ENCODE measurements around the gene SESN1.

The SESN1 gene

DNA sequence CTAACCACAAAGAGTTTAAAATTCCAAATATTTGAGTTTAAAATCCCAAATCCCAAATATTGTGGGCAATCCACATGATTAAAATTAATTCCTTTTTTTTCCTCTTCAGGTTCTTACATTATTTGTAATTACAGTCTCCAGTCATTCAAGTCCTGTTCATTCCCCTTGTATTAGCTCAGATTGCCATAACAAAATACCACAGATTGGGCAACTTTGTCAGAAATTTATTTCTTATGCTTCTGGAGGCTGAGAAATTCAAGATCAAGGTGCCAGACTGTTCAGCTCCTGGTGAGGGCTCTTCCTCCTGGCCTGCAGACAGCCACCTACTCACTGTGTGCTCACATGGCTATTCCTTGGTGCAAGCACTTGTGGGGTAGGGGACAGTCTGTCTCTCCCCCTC is 141.0 kb downstream of the SESN1 start:
- DNase-seq, result no peak

DNA sequence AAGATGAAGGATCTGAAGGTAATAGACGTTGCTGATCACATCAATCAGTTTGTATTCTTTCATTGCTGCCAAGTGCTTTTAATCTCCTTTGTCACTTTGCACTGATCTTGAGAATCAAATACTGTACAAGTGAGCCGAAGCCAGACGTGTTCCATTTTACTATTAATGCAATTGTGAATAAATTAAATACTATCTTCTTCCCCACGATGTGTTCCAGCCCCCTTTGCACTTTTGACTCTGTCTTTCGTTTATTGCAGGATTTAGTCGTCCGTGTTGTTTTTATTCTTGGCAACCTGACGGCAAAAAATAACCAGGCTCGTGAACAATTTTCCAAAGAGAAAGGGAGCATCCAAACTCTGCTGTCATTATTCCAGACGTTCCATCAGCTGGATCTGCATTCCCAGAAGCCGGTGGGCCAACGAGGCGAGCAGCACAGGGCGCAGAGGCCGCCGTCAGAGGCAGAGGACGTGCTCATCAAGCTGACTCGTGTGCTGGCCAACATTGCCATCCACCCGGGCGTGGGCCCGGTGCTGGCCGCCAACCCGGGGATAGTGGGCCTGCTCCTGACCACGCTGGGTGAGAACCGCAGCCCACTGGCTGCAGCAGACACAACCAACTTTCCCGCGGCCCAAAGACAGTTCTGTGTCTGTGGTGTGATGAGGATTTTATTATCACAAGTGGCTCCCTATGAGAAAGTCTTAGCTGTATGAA is 141.7 kb downstream of the SESN1 start:
- no peak for DNase-seq

DNA sequence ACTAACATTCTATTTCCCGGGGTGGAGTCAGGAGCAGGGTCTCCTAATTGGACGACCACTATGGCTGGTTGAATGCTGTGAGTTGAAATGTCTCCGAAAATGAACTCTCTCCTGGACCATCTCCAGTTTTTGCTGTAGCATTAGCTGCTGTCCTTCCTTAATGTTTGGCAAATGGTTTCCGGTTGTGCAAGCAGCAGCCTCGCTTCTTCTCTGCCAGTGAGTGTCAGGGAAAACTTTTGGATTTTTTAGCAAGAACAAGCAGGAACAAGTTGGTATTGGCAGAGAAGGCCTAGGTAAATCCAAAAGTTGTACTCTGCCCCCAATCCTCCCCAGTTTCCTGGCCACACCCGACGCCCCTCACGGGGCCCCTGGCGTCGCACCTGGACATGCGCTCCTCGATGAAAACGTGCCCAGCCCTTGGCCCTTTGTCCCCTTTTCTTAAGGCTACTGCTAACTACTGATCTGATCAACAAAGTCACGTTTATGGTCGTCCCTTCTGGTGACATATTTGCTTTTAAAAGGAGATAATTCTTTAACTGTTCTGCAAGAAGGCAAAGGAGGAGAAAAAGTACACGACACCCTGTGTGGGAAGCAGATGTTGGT is 143.2 kb downstream of the SESN1 start:
- DNase-seq, result no peak

DNA sequence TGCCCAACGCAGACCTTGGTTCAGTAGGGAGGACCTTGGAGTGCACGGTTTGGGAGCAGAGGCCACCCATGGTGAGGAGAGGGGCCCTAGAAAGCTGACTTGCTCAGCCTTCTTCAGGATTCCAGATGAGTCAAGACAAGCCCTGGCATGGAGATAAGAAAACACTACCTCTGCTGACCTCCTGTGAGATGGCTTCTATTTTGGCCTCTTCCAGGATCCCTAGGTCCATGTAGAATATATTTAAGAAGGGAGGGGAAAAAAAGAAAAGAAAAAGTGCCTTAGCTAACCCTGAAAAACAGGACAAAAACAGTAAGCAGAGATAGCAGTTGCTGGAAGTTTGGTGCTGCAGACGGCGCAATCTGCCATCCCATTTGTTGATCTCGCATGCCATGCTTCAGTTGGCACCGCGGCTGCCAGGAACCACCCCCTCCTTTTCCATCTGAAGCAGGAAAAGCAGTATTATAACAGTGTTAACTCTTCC is 146.4 kb downstream of the SESN1 start:
- DNase-seq, result no peak

DNA sequence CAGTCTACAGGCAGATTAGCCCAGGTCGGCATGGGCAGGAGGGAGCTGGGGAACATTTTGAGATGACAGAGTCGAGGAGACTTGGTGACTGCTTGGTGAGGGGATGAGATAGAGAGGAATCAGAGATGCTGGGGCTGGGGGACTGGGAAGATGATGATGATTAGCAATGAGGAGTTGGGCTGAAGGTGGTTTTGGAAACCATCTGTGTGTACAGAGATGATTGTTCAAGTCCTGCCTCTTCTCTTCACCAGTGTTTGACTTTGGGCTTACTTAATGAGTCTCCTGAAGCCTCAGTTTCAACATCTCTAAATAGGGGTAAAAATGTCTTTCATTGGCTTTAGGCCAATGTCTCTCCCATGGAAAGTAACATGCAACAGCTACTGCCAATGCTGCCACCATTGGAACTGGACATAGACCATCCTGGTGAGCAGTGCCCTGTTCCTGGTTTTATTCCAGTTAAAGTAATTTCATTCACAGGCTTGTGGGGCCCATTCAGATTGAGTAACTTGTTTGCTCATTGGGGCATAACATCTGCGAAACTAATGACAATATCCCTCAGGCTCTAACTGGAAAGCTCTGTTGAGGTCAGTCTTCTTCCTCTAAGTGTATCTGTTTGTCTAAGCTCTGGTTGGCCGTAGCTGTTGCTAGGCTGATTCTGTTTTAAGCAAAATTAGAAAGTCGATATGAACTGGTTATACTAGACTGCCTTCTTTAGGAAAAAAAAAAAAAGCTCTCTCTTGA is 147.4 kb downstream of the SESN1 start:
- DNase-seq, result no peak

DNA sequence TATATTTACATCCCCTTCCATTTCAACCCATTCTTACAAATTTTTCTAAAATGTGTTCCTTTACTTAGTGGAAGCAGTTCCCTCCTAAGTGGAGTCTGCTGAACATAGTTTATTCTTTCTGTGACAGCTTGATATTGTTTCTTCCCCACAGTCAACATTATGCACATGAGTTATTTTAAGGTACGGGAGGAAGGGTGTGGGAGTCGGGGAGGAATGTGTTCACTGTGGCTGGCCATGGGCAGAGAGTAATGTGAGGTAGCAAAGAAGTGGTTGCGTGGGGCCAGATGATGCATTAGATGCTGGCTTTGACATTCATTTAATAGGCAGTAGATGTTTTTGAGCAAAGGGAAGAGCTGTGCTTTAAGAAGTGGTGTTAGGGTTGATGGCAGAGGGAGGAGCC is 148.0 kb downstream of the SESN1 start:
- no peak for DNase-seq

DNA sequence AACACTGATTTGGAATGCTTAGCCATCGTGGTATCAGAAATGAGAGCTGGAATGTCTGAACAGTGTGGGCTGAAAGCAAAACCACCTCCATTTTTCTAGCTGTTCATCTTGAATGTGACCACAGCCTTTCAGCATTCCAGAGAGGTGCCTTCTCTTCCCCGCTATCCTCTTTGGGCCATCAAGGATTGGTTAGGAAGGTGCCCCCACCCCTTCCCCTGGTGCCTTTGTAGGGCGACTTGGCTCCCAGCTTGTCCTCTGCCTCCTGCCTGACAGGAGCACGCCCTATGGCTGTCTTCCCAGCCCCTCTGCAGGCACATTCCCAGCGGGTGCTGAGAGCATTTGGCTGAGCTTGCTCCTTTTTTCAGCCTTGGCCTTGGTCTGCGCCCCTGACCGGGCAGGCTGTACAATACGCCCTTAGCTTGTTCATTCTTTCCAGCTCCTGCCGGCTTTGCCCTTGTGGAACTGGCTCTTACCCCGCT is 148.9 kb downstream of the SESN1 start:
- no peak for DNase-seq

DNA sequence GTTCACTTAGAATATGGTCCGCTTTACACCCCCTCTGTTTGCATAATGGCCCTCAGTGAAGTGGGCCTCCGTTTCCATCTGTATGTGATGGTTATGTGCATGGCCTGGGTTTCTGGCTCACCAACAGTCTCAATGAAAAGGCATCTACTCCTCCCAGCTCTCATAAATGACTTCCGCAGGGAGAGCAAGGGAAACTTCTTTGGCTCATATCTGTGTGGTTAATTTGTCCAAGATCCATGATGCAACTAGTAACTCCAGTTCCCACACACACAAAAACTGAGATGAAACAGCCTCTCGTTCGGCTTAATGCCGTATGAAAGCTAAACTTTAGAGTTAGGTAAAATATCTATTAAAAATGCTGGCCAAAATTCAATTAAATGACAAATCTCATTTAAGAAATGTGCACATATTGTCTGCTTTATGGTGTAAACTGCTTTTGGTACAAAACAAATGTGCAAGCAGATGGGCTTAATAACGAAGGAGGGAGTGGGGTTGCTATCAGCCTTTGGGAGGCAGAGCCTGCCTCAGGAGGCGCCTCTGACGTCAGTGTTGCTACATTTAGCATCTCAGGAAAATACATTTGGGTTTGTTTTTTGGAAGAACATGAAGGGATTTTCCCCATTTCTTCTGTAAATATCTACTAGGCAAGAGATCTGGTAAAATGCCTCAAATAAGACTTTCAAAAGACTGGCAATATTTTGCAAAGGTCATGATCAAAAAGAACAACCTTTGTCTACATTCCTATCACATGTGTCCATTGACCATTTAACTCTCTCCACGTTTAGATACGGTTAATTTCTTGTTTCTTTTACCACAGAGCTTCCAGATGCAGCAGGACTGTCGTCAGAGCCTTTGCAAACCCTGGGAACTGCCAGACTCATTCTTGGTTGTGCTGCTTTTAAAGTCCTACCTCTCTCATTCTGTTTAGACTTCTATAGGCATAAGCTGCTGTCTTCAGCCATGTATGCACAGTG is 149.7 kb downstream of the SESN1 start:
- no peak for DNase-seq

DNA sequence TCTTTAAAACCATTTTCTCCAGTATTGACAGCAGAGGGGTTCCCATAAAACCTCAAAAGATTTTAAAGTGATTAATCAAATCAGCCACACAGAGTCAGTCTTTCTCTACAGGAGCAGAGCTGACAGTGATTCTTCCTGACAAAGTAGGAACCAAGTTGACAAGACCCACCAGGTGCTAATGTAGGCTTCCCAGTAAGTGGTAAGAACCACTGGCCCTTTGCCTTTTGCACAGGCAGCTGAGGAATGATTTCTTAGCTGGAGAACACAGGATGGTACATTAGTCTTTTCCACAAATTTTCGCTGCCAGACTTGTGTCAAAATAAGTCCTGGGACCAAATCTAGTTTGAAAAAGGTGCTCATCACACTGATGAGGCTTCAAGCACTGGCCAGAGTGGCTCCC is 150.6 kb downstream of the SESN1 start:
- no peak for DNase-seq

DNA sequence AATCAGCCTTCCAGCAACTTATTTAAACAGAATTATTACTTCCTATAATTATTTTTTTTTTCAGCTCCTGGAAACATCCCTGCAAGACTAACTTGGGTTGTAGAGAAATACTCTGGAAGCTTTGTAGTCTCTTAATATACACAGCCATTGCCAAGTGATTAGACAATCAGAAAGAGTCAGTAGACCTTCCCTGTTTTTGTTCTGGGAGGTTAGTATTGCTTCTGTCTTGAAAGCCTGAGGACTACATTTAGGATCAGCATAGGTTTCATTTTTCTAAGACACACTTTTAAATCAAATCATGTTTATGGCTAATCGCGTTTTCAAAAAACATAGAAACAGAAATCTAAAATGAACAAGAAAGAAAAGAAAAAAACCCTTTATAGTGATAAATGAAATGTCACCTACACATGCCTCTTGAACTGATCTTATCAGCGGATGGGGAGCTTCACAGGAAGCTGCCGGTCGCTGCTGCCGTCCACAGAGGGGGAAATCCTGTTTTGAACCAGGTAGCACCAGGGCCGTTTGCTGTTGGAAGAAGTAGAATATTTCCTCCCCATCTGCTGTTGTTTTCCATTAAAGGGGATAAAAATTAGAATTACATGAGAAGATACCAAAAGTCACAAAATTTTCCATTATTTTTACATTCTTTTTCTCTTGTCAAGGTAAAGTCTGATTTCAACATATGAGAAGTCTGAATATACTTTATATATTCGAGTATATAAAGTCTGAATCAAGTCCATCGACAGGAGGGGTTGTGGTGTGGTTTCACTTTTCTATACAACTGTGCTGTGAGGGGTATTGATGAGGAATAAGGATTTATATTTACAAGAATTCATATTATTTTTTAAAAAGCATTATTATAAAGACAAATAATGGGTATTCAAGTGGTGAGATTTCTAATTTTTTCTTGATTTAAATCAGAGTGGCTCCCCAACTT is 151.8 kb downstream of the SESN1 start:
- peak in 3 of 4 experiments; percentile 5 to 53 (median 43) for DNase-seq

DNA sequence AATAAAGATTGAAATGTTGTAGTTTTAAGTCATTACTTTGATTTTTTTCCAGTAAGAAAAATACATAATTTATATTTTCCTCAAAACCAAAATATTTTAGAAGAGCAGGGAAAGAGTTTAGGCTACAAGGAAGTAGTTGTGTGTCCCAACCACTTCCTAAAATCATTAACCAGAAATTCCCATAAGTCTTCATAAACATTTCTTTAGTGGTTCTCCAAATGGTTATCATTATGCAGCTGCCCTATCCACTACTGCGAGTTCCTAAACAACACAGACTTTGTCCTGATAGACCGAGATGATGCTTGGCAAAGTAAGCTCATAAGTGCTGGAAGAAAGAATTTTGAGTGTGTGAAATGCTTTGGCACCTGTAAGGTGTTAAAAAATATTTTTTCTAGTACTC is 152.8 kb downstream of the SESN1 start:
- DNase-seq, result no peak

DNA sequence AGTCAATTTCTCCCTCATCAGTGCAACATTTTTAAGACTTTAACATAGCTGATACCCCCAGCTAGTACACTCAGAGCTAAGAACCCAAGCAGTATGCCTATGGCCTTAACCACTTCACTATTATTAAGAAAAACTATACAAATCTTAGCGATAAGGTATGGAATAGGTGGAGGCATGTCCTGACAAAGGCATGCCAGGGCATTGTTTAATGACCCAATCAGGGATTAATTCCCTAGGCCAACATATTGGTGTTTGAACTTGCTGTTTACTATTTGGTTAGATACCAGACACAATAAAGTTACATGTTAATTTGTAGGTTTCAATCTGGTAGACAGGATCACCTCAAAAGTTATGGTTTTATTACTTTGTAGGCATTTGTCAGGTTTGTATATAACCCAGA is 153.4 kb downstream of the SESN1 start:
- DNase-seq, result no peak

DNA sequence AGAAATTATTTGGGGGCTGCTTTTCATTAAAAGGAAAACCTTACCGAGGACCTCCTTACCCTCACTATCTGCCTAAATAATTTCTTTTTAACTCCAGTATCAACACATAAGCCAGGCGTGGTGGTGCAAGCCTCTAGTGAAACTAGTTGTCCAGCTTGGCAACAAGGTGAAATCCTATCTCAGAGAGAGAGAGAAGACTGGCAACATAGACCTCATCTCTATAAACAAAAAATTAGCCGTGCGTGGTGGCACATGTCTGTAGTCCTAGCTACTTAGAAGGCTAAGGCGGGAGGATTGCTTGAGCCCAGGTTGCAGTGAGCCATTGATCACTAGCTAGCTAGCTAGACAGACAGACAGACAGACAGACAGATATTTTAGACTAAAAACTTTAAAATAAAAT is 153.9 kb downstream of the SESN1 start:
- DNase-seq, result no peak

DNA sequence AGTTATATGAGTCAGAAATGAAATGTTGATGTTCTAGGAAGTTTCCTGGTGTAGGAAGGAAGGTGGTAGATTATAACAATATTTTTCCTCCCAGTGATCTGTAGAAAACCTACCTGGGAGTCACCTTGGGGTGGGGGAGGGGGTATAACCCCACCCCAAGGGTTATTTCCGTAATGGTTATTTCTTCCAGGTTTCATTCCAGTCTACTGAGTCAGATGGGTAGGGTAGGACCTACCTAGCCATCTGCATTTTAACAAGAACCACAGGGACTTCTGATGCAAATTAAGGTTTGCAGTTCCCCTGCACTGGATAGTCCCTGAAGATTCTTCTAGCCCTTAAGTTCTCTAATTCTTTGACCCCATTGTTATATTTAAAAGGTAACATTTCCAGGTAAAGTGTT is 157.5 kb downstream of the SESN1 start:
- no peak for DNase-seq
